ENCODE results near the gene IL17RD.
A peak's percentile ranks its signal among the peaks of the same experiment; 100 is the strongest.

IL17RD gene

GRCh38 chr3:57063032-57063431, 102.1 kb downstream of the IL17RD start:
- peak; percentile 21 for DNase-seq

- DNase-seq = no peak
Measured at GRCh38 chr3:57062101-57062631, 103.0 kb downstream of the IL17RD start.

GRCh38 chr3:57061556-57061955, 103.6 kb downstream of the IL17RD start:
- no peak for DNase-seq

- peak; percentile 46 for DNase-seq
Measured at GRCh38 chr3:57060089-57060821, 104.9 kb downstream of the IL17RD start, which contains the start of gene SPATA12. TSS of gene SPATA12 (plus strand) at chr3:57060664. CDS start at chr3:57073695, 13,031 bp downstream.

- peak; percentile 76 for DNase-seq
Measured at GRCh38 chr3:57059411-57059810, 105.7 kb downstream of the IL17RD start.

- DNase-seq = peak; percentile 28
Measured at GRCh38 chr3:57057351-57057750, 107.8 kb downstream of the IL17RD start.

- no peak for DNase-seq
Measured at GRCh38 chr3:57053122-57053521, 112.0 kb downstream of the IL17RD start.

DNA sequence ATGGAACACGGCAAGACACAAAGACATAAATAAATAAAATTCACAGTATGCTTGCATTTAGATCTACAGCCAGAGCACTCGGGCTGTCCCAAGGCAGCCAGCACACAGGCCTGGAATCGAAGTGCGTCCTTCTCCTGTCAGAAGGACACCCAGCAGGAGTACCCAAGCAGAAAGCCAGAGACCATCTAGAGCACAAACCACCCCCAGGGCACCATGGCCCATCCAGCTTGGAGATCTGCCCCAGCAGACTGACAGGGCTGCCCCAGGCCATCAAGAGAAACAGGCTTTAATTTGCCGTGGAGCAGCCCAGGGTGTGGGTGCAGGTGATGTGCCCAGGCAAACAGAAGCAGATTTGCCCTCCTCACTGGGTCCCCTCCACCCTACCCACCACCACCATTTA, 112.5 kb downstream of the IL17RD start:
- DNase-seq = no peak

DNA sequence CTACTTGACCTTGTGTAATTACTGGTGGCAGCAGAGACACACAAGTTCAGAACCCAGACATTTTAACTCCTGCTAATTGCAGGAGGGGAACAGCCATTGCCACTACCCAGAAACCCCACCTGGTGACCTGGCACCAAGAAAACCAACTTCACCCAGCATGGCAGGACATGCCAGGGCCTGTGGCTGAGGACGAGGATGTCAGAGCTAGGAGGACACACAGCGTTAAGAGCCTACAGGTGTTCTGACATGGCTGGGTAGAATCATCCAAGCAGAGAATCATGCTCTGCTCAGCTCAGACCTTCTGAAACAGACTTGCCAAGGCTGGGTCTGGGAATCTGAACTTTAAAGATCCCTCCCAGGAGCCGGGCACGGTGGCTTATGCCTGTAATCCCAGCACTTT, 116.4 kb downstream of the IL17RD start:
- no peak for DNase-seq

GRCh38 chr3:57048052-57048671, 117.0 kb downstream of the IL17RD start:
- DNase-seq = peak; percentile 26

GRCh38 chr3:57046101-57046765, 118.9 kb downstream of the IL17RD start:
- no peak for DNase-seq

DNA sequence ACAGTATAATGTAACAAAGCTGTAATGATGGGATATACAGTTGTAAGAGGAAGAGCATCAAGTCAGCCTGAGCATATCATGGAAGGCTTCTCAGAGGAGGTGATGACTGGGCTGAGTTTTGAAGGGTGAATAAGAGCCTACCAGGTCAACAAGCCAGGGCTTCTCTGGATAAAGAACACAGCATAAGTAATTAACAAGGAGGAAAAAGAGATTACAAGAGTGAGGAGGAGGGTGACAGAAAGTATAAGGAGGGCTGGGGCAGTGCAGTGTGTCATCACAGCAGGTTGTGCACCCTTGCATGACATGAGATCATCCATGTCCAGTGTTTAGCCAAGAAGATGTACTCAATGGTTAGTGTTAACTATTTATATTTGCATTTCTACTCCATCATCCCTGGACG, 121.6 kb downstream of the IL17RD start:
- no peak for DNase-seq

GRCh38 chr3:57041674-57042073, 123.5 kb downstream of the IL17RD start:
- no peak for DNase-seq
